ENCODE data around the gene SLC27A6.

GRCh38 chr5:128980917-128981316 is 15.6 kb downstream of the SLC27A6 start:
- TF ChIP-seq CTCF (IDR thresholded peaks at IDR 0.05 in 8 of 11, conservative IDR thresholded peaks at IDR 0.05 in 3 of 11) (no peak), POLR2AphosphoS5 (IDR thresholded peaks at IDR 0.05) (no peak)
